K562 (cell line): ENCODE measurements around the gene CADPS2. TPM values are rescaled to one million over a fixed set of nuclear protein-coding genes. Genes with fewer than 3 reads are reported as not detected.

Source experiments
- ATAC-seq: fragments of 200-7000 bp; cut with Tn5 transposase; 3 replicates; pipeline ENCODE4 v1.9.1; 2020; ENCODE audit warnings: moderate library complexity
- BruUV-seq: library from RNA; stranded (reverse); fragments of 400-500 nt; replicated peaks from 2 replicates; lab custom pipeline; 2021; lab: Mats Ljungman, UMichigan
- CTCF ChIA-PET: fragments of 300-600 bp; formaldehyde crosslinking; extraction: SDS; loops from one replicate; lab custom pipeline; 2021; ENCODE audit warnings: low intra/inter-chr PET ratio; lab: Yijun Ruan, JAX
- POLR2A ChIA-PET: fragments of 300-600, 350-650 bp; sonication (Branson Sonifier 250); formaldehyde crosslinking; extraction: SDS; loops from one replicate; lab custom pipeline; 2021; ENCODE audit warnings: antibody characterized with exemption, inconsistent platforms; lab: Yijun Ruan, JAX
- DNase-seq, 4 experiments: peaks; one replicate each; pipeline versions ENCODE4 v3.0.0 to v3.0.0-alpha.2; 2011 to 2018; ENCODE audit warnings: low spot score in 3 of 4, mixed read lengths in 3 of 4; ENCODE audit errors: extremely low read depth in 1 of 4
- FAIRE-seq: peaks from 2 replicates; lab custom pipeline; 2011; peaks lifted over from hg19 to GRCh38; lab: Jason Lieb, UNC
- H2AFZ ChIP-seq: 2 replicates; pipeline ENCODE4 v1.6.0; 2011; ENCODE audit warnings: low read depth, low read length, control low read depth, inconsistent platforms
- H3K27ac ChIP-seq: fragments of 200-600 bp; 3 replicates; pipeline ENCODE4 v1.8.0; 2011; ENCODE audit warnings: low read depth, mild to moderate bottlenecking, control low read depth, inconsistent platforms, low read length, moderate library complexity, mixed read lengths; ENCODE audit errors: extremely low read depth
- H3K27me3 ChIP-seq, 2 experiments: fragments of 300-600 bp in 1 of 2; 2 replicates in 1 of 2; 3 replicates in 1 of 2; pipeline versions ENCODE4 v1.6.0 to v1.8.0; 2011; ENCODE audit warnings: inconsistent platforms in 2 of 2, low read length in 2 of 2, mild to moderate bottlenecking in 1 of 2, mixed read lengths in 1 of 2, moderate library complexity in 1 of 2; ENCODE audit not compliant: control insufficient read depth in 2 of 2, insufficient read depth in 2 of 2
- H3K36me3 ChIP-seq: fragments of 300-600 bp; 3 replicates; pipeline ENCODE4 v1.8.0; 2011; ENCODE audit warnings: mild to moderate bottlenecking, low read length, inconsistent platforms; ENCODE audit not compliant: control insufficient read depth, insufficient read depth
- H3K4me1 ChIP-seq, 2 experiments: fragments of 200-600 bp in 1 of 2; replicated peaks in 1 of 2; 2 replicates in 1 of 2; 3 replicates in 1 of 2; pipeline versions ENCODE4 v1.5.1 to v1.8.0; 2011; ENCODE audit warnings: inconsistent platforms in 2 of 2, low read length in 2 of 2, mild to moderate bottlenecking in 1 of 2, mixed read lengths in 1 of 2, moderate library complexity in 1 of 2; ENCODE audit not compliant: control insufficient read depth in 2 of 2, insufficient read depth in 2 of 2
- H3K4me2 ChIP-seq: 2 replicates; pipeline ENCODE4 v1.6.1; 2011; ENCODE audit warnings: low read length, control low read depth, inconsistent platforms, mixed read lengths; ENCODE audit not compliant: insufficient read depth
- H3K4me3 ChIP-seq: fragments of 200-600 bp; sonication (generic), shearing (Covaris generic); 2 replicates; pipeline ENCODE4 v1.5.1; 2016; ENCODE audit warnings: control low read depth, inconsistent platforms
- H3K79me2 ChIP-seq: fragments of 200-600 bp; 3 replicates; pipeline ENCODE4 v1.8.0; 2011; ENCODE audit warnings: low read length, inconsistent platforms; ENCODE audit not compliant: control insufficient read depth, insufficient read depth
- H3K9ac ChIP-seq, 2 experiments: 2 replicates each; pipeline versions ENCODE4 v1.6.0 to v1.6.1; 2011; ENCODE audit warnings: low read depth in 2 of 2, low read length in 2 of 2, control low read depth in 1 of 2, inconsistent platforms in 1 of 2, mild to moderate bottlenecking in 1 of 2, mixed read lengths in 1 of 2; ENCODE audit not compliant: insufficient read depth in 1 of 2
- H3K9me1 ChIP-seq: one replicate; pipeline ENCODE4 v1.6.0; 2011; ENCODE audit warnings: inconsistent platforms, mild to moderate bottlenecking, low read length, moderate library complexity; ENCODE audit not compliant: control insufficient read depth, insufficient read depth
- H3K9me3 ChIP-seq: replicated peaks from 2 replicates; pipeline ENCODE4 v1.5.1; 2011; ENCODE audit warnings: low read depth, low read length, inconsistent platforms; ENCODE audit not compliant: control insufficient read depth, insufficient read depth
- H4K20me1 ChIP-seq: replicated peaks from 2 replicates; pipeline ENCODE4 v1.6.1; 2011; ENCODE audit warnings: low read length, inconsistent platforms, mixed read lengths; ENCODE audit not compliant: control insufficient read depth, insufficient read depth
- DDX20 ChIP-seq: fragments of 450-650 bp; IDR thresholded peaks from 2 replicates; pipeline ENCODE4 v1.6.1; 2016; ENCODE audit warnings: missing genetic modification characterization, low read depth, mild to moderate bottlenecking, missing compliant biosample characterization, moderate library complexity
- KAT2B ChIP-seq: IDR thresholded peaks from one replicate; pipeline ENCODE4 v1.6.1; 2012; ENCODE audit warnings: low read depth, mild to moderate bottlenecking, control low read depth, inconsistent platforms, low read length, moderate library complexity
- L3MBTL2 ChIP-seq: fragments of 450-650 bp; IDR thresholded peaks from 2 replicates; pipeline ENCODE4 v1.6.1; 2016; ENCODE audit warnings: mild to moderate bottlenecking, moderate library complexity
- TBP ChIP-seq: optimal IDR thresholded peaks from 2 replicates; pipeline ENCODE3; 2011; ENCODE audit warnings: low read depth, low read length, improper control_type of control experiment
- ZBTB34 ChIP-seq: fragments of 250-450 bp; sonication (Bioruptor Pico); IDR thresholded peaks from 2 replicates; pipeline ENCODE4 v1.8.0; 2021; ENCODE audit warnings: mild to moderate bottlenecking, moderate library complexity
- ZNF431 ChIP-seq: sonication (generic); formaldehyde crosslinking; IDR thresholded peaks from 2 replicates; pipeline ENCODE4 v1.8.0; 2022; ENCODE audit warnings: mild to moderate bottlenecking, missing genetic modification reagents
- WGBS: fragments of 100-300 bp; shearing (Covaris generic); methylation state at CpG from one replicate; pipeline ENCODE4 v1.1.6; 2016; ENCODE audit warnings: low coverage, mixed read lengths; ENCODE audit not compliant: insufficient coverage; ENCODE audit errors: missing lambda C conversion rate; 5-methylcytosine and 5-hydroxymethylcytosine counted together
- in situ Hi-C: fragments of 300-500 bp; cut with MboI; formaldehyde crosslinking; loops from 4 replicates; pipeline ENCODE4 v1.15.0; 2018; ENCODE audit warnings: inconsistent platforms, mixed read lengths
- intact Hi-C: fragments of 100-400 bp; cut with micrococcal nuclease; formaldehyde crosslinking; loops from 2 replicates; pipeline ENCODE4 v1.14.2; 2022
- polyA plus RNA-seq, 8 experiments: library from polyadenylated mRNA; depleted of rRNA in 4 of 8; stranded (reverse) in 5 of 8; unstranded in 3 of 8; fragments of >200 nt; fragmentation: Nextera tagmentation in 2 of 8; fragmentation: Illumina TruSeq in 1 of 8; extraction: Ambion mirVana in 2 of 8; extraction: Trizol in 1 of 8; gene quantifications; 2 replicates each; pipeline versions ENCODE4 v1.2.1 to v1.2.3, GENCODE V29; 2011 to 2014; ENCODE audit warnings: inconsistent platforms in 1 of 8, missing spikeins in 1 of 8
- total RNA-seq, 7 experiments: library from RNA; depleted of rRNA in 6 of 7; stranded (reverse); fragments of >200 nt in 6 of 7; fragmentation: Illumina TruSeq in 2 of 7; extraction: Trizol in 2 of 7; gene quantifications; 2 replicates each; pipeline versions ENCODE4 v1.2.1 to v1.2.3, GENCODE V29; 2011 to 2021; ENCODE audit warnings: low replicate concordance in 1 of 7
- TF ChIP-seq, protein P1 (sequence below): fragments of 150-350 bp; IDR thresholded peaks from 2 replicates; pipeline ENCODE4 v1.6.1; 2014; ENCODE audit warnings: low read depth, mild to moderate bottlenecking, low read length, borderline replicate concordance

CADPS2 gene
- total and polyA plus RNA-seq, 9 of the 15 experiments (the other 6 are each of a cell fraction or from before 2014, with no cell fraction given): 0.03 to 0.14 (median 0.04) TPM; not detected in 1

DNA sequence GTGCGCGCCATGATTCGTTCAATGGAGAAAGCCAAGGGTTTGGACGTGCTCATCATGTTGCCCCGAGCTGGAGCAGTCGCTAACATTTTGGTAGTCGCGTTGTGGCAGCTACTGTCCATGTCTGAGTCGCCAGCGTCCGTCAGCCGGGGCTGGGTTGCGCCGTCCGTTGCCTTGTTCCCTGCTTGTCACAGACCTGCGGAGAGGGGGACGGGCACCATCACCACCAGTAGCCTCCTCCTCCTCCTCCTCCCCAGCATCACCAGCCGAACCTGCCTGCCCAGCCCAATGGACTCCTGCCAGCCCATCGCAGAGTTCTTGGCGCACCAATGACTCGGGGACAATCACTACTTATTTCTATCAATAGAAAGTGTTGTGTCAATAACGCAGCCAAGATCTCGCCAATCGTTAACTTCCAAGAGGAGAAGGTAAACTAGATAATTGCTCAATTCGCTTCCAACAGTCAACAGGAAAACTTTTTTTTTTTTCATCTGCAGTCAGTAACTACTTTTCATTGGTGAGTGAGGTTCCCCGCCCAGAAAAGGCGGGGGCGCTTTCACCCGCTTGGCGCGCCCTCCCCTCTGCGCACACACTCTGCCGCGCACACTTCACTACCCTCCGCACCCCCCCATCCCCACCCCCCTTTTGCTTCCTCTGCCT is 581.8 kb downstream of the CADPS2 start, which contains the start of gene FEZF1:
FEZF1 (minus strand) TSS at position 432 of the 657 bp plus-strand sequence; CDS start at position 119, 313 bp downstream.
- Histone ChIP-seq H3K36me3 (no peaks in the 10 kb centered on the region), H3K27me3 (peaks cover 33 to 63% of the 10 kb centered on the region in 2 experiments; a peak in 4 of 5 replicates), H3K9me1 (no peaks in the 10 kb centered on the region), H3K4me3 (no peak within 1 kb of the TSS), H3K79me2 (no peaks in the 10 kb centered on the region), H2AFZ (no peak within 1 kb of the TSS), H3K9ac (no peak within 1 kb of the TSS), H3K4me2 (no peak within 1 kb of the TSS), H3K27ac (no peak within 1 kb of the TSS), H3K9me3 (no peaks in the 10 kb centered on the region), H4K20me1 (no peaks in the 10 kb centered on the region), H3K4me1 (peaks cover 0 to 16% of the 10 kb centered on the region in 2 experiments; a peak in 1 of 5 replicates)
- ATAC-seq (no peak; the same call in 2 of the 3 replicates), DNase-seq (no peak), FAIRE-seq (no peak)
- intact Hi-C loops: no loop called here
- no TSS peak for BruUV-seq
- ChIA-PET POLR2A (no interaction called here), CTCF (interaction anchor here (0.6 kb wide), 1 partner anchor 1700 kb away, joined by 3 read pairs; no protein-coding TSS in a partner anchor)
- in situ Hi-C loops: no loop called here
- WGBS: 4% methylated on average over 33 of the region's 35 CpGs
- no peak for TF ChIP-seq ZNF431 (CRISPR knock-in tag)

DNA sequence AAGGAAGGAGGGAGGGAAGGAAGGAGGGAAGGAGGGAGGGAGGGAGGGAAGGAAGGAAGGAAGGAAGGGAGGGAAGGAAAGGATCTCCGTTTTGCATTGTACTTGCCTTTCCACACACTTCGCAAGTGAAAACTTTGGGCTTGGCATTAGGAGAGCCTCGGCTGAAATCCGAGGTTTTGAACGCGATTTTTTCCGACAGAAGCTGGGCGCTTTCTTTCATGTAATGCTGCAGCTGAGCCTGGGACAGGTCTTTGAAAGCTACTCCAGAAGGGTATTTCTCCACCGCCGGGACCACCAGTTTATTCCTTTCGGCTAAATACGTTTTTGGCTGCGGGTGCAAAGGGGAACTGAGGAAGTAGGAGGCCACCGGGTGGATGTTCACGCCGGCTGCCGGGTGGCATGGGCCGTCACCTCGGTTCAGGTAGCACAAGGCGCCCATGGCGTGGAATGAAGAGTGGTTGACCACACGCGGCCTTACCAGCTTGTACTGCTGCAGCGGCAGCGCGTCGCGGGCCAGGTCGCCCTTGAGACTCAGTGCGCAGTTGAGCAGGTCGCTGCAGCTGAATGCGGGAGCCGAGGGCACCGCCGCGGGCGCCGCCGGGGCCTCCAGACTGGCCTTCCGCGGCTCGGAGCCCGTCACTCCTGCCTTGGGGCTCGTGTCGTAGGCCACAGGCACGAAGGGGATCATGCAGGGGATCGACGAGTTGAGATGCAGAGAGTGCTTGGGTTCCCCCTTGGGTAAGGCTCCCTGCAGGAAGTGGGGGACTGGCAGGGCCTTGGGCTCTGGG is 582.5 kb downstream of the CADPS2 start:
- Histone ChIP-seq H3K36me3 (no peaks in the 10 kb centered on the region), H4K20me1 (no peaks in the 10 kb centered on the region), H3K79me2 (no peaks in the 10 kb centered on the region), H3K27me3 (peaks cover 33 to 62% of the 10 kb centered on the region in 2 experiments; a peak in 4 of 5 replicates), H3K4me3 (no peak overlapping the region), H3K9me3 (no peaks in the 10 kb centered on the region), H3K9ac (no peak overlapping the region), H3K4me2 (no peak overlapping the region), H3K4me1 (peaks cover 0 to 16% of the 10 kb centered on the region in 2 experiments; a peak in 1 of 5 replicates), H2AFZ (no peak overlapping the region), H3K9me1 (no peaks in the 10 kb centered on the region), H3K27ac (no peak overlapping the region)
- WGBS: under 1% methylated on average over 46 of the region's 48 CpGs
- in situ Hi-C loops: no loop called here
- intact Hi-C loops: no loop called here
- ATAC-seq: no peak; the same call in 2 of the 3 replicates
- POLR2A ChIA-PET: no interaction called here
- no peak for FAIRE-seq
- BruUV-seq: no TSS peak
- DNase-seq: no peak
- CTCF ChIA-PET: interaction anchor here (0.6 kb wide), 1 partner anchor 1699 kb away, joined by 3 read pairs; no protein-coding TSS in a partner anchor
- no peak for TF ChIP-seq ZBTB34 (CRISPR knock-in tag)
- no peak for TF ChIP-seq DDX20 (tag)
- TF ChIP-seq L3MBTL2: no peak
- TF ChIP-seq KAT2B: no peak
- no peak for TF ChIP-seq TBP
- TF ChIP-seq, protein P1, sequence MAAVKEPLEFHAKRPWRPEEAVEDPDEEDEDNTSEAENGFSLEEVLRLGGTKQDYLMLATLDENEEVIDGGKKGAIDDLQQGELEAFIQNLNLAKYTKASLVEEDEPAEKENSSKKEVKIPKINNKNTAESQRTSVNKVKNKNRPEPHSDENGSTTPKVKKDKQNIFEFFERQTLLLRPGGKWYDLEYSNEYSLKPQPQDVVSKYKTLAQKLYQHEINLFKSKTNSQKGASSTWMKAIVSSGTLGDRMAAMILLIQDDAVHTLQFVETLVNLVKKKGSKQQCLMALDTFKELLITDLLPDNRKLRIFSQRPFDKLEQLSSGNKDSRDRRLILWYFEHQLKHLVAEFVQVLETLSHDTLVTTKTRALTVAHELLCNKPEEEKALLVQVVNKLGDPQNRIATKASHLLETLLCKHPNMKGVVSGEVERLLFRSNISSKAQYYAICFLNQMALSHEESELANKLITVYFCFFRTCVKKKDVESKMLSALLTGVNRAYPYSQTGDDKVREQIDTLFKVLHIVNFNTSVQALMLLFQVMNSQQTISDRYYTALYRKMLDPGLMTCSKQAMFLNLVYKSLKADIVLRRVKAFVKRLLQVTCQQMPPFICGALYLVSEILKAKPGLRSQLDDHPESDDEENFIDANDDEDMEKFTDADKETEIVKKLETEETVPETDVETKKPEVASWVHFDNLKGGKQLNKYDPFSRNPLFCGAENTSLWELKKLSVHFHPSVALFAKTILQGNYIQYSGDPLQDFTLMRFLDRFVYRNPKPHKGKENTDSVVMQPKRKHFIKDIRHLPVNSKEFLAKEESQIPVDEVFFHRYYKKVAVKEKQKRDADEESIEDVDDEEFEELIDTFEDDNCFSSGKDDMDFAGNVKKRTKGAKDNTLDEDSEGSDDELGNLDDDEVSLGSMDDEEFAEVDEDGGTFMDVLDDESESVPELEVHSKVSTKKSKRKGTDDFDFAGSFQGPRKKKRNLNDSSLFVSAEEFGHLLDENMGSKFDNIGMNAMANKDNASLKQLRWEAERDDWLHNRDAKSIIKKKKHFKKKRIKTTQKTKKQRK: no peak
